Measurements from ENCODE around the gene GLT8D1. TPM values are rescaled to one million over a fixed set of nuclear protein-coding genes. Genes with fewer than 3 reads are reported as not detected.
A peak's percentile ranks its signal among the peaks of the same experiment; 100 is the strongest.

GLT8D1 gene
- total RNA-seq, 1 experiment from 2014 or later, result 42.2 TPM

DNA sequence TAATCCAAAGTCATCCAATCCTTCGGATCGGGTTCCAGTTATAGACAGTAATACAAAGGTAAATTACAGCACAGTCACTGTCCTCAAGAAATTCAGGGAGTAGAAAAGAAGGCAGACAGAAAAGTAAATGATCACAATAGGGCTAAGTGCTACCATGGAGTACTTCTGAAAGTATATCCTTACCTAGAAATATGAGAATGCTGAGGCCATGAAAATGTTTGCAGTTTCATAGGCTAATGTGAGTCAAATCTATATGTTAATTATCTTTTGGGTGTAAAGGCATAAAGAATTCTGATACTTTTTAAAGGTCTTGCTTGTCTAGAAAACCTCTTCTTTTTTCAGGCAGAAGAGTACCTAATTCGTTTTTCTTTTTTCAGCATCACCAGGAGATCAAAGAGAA, 49.7 kb downstream of the GLT8D1 start:
- Mint-ChIP-seq H3K27ac (ENCODE audit: low read depth, unreplicated experiment) (no peak overlapping the region), H3K4me1 (ENCODE audit: insufficient read depth, unreplicated experiment) (no peaks in the 10 kb centered on the region), H3K36me3 (ENCODE audit: insufficient read depth, unreplicated experiment) (peaks cover 94% of the 10 kb centered on the region), H3K9me3 (ENCODE audit: unreplicated experiment) (no peaks in the 10 kb centered on the region), H3K27me3 (ENCODE audit: insufficient read depth, unreplicated experiment) (no peaks in the 10 kb centered on the region), H3K4me3 (ENCODE audit: unreplicated experiment) (no peak overlapping the region)
- DNase-seq (ENCODE audit: unreplicated experiment), result no peak
- ChIA-PET POLR2A (no interaction called here), CTCF (no interaction called here)
- no TSS peak for BruUV-seq (replicated peaks)
- intact Hi-C loops (cut with micrococcal nuclease), result no loop called here
- TF ChIP-seq, protein P1, sequence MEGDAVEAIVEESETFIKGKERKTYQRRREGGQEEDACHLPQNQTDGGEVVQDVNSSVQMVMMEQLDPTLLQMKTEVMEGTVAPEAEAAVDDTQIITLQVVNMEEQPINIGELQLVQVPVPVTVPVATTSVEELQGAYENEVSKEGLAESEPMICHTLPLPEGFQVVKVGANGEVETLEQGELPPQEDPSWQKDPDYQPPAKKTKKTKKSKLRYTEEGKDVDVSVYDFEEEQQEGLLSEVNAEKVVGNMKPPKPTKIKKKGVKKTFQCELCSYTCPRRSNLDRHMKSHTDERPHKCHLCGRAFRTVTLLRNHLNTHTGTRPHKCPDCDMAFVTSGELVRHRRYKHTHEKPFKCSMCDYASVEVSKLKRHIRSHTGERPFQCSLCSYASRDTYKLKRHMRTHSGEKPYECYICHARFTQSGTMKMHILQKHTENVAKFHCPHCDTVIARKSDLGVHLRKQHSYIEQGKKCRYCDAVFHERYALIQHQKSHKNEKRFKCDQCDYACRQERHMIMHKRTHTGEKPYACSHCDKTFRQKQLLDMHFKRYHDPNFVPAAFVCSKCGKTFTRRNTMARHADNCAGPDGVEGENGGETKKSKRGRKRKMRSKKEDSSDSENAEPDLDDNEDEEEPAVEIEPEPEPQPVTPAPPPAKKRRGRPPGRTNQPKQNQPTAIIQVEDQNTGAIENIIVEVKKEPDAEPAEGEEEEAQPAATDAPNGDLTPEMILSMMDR (IDR thresholded peaks at IDR 0.05; ENCODE audit: unreplicated experiment), result no peak

DNA sequence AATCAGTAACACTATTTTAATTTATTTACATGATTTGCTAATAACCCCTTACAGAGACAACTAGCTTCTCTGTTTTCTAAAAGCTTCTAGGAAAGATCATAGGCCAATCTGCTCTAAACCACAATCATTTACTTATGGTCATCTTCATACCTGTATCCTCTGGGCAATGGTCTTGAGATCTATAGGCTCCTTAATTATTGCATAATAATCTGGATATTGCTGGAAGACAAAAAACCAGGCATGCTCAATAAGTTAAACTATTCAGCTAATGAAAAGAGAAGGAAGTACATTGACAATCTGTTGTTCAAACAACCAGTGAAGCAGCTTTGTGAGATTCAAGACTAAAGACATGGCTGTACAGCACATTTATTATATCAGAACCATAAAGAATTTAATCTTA, 54.0 kb downstream of the GLT8D1 start:
- no TSS peak for BruUV-seq (replicated peaks)
- no peaks in the 10 kb centered on the region for H3K27me3 Mint-ChIP-seq (ENCODE audit: insufficient read depth, unreplicated experiment)
- H3K36me3 Mint-ChIP-seq (ENCODE audit: insufficient read depth, unreplicated experiment), result peaks cover 93% of the 10 kb centered on the region
- no peak overlapping the region for H3K4me3 Mint-ChIP-seq (ENCODE audit: unreplicated experiment)
- no peak overlapping the region for H3K27ac Mint-ChIP-seq (ENCODE audit: low read depth, unreplicated experiment)
- H3K9me3 Mint-ChIP-seq (ENCODE audit: unreplicated experiment), result no peaks in the 10 kb centered on the region
- TF ChIP-seq, protein P1 (IDR thresholded peaks at IDR 0.05; ENCODE audit: unreplicated experiment), result no peak
- ChIA-PET POLR2A (interaction anchor here (0.9 to 1.1 kb wide), 3 partner anchors 14 to 17 kb away, joined by 3 read pairs; no protein-coding TSS in a partner anchor), CTCF (interaction anchor here (1.0 kb wide), 1 partner anchor 18 kb away, joined by 4 read pairs; no protein-coding TSS in a partner anchor)
- intact Hi-C loops (cut with micrococcal nuclease), result no loop called here
- DNase-seq (ENCODE audit: unreplicated experiment), result no peak
- H3K4me1 Mint-ChIP-seq (ENCODE audit: insufficient read depth, unreplicated experiment), result no peaks in the 10 kb centered on the region

DNA sequence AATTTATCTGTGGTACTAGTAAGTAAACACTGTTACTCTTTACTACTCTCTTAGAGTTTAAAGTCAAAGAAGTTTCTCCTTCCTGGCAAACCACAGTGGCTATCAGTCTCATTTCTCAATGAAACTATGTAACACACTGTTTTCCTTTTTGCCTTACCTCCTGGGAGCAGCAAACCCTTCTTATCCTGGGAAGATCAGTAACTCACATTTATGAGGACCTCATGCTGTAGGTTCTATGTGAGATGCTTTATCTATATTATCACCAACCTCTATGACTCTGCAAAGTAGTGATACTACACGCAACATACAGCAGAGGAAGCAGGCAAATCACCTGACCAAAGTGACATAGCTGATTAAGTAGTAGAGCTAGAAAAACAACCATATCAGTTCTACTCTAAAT, 55.2 kb downstream of the GLT8D1 start:
- TF ChIP-seq, protein P1 (IDR thresholded peaks at IDR 0.05; ENCODE audit: unreplicated experiment), result no peak
- CTCF ChIA-PET, result interaction anchor here (0.8 to 1.2 kb wide), 2 partner anchors 9 to 15 kb away, joined by 3 to 4 read pairs; no protein-coding TSS in a partner anchor
- BruUV-seq (replicated peaks), result no TSS peak
- Mint-ChIP-seq H3K4me1 (ENCODE audit: insufficient read depth, unreplicated experiment) (no peaks in the 10 kb centered on the region), H3K9me3 (ENCODE audit: unreplicated experiment) (no peaks in the 10 kb centered on the region), H3K27me3 (ENCODE audit: insufficient read depth, unreplicated experiment) (no peaks in the 10 kb centered on the region), H3K4me3 (ENCODE audit: unreplicated experiment) (no peak overlapping the region), H3K36me3 (ENCODE audit: insufficient read depth, unreplicated experiment) (peaks cover 97% of the 10 kb centered on the region), H3K27ac (ENCODE audit: low read depth, unreplicated experiment) (no peak overlapping the region)
- no peak for DNase-seq (ENCODE audit: unreplicated experiment)
- intact Hi-C loops (cut with micrococcal nuclease), result no loop called here
- POLR2A ChIA-PET, result interaction anchor here (0.6 to 1.0 kb wide), 3 partner anchors 13 to 57 kb away, joined by 3 read pairs; no protein-coding TSS in a partner anchor

DNA sequence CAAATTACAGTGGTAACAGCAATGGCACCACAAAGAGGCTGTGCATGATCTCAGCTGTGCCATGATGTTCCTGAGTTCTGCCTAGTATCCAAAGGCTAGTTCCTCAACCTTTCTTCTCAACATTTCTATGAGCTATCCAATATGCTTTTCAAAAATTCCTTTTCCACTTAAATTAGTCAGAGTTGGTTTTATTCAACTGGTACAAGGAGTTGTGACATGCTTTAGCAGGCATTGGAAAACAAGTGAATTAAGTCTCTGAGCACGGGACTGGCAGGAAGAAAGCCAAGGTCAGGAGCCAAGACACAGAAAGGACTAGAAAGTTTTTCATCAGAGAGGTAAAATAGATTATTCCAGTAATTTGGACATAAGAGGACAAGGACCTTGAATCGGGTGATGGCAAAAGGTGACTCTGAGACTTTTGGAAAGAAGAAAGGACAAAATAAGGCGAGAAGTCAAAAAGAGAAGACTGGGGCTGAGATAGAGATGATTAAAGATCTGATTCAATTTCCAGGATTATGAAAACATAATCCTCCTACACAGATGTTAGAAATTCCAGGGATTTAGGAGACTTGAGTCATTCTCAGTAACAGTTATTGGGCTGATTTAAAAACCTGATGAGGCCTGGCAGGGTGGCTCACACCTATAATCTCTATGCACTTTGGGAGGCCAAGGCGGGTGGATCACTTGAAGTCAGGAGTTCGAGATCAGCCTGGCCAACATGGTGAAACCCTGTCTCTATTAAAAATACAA, 56.0 kb downstream of the GLT8D1 start:
- no TSS peak for BruUV-seq (replicated peaks)
- Mint-ChIP-seq H3K4me3 (ENCODE audit: unreplicated experiment) (no peak overlapping the region), H3K27me3 (ENCODE audit: insufficient read depth, unreplicated experiment) (no peaks in the 10 kb centered on the region), H3K36me3 (ENCODE audit: insufficient read depth, unreplicated experiment) (peaks cover 97% of the 10 kb centered on the region), H3K9me3 (ENCODE audit: unreplicated experiment) (no peaks in the 10 kb centered on the region), H3K4me1 (ENCODE audit: insufficient read depth, unreplicated experiment) (no peaks in the 10 kb centered on the region), H3K27ac (ENCODE audit: low read depth, unreplicated experiment) (peak overlapping the region; percentile 17)
- CTCF ChIA-PET, result interaction anchor here (1.6 kb wide), 1 partner anchor 12 kb away, joined by 7 read pairs; no protein-coding TSS in a partner anchor
- intact Hi-C loops (cut with micrococcal nuclease), result no loop called here
- POLR2A ChIA-PET, result interaction anchor here (0.5 kb wide), 1 partner anchor 14 kb away, joined by 3 read pairs; no protein-coding TSS in a partner anchor
- DNase-seq (ENCODE audit: unreplicated experiment), result no peak
- TF ChIP-seq, protein P1 (IDR thresholded peaks at IDR 0.05; ENCODE audit: unreplicated experiment), result no peak
